ENCODE data around the gene NME3.

NME3 gene

DNA sequence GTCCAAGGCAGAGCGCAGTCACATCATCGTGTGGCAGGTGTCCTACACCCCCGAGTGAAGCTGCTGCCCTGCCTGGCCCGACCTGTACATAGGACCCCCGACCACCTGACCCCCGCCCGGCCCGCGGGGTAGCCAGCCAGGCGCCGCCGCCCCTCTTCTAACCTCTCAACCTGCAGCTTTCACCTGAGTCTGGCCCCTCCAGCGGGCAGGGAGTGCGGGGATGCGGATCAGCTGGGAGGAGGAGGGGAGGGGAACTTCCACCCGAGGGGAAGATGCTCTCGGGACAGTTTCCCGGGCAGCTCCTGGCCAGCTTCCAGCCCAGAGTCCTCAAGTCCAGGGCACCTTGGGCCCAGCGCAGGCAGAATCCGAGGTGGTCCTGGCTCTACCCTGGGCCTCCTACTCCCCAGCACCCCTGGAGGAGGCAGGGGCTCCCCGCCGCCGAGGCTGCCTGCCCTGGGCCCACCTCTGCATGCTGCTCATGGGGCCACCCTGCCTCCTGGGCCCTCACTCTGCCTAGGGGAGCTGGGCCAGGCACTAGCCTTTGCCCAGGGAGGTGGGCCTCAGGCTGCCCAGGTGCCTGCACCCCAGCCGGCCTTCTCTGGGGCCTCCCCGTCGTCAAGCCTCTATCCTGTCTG is 2.5 kb downstream of the NME3 start:
- no peak for DNase-seq (ENCODE audit: low read depth in 2 of 2)

DNA sequence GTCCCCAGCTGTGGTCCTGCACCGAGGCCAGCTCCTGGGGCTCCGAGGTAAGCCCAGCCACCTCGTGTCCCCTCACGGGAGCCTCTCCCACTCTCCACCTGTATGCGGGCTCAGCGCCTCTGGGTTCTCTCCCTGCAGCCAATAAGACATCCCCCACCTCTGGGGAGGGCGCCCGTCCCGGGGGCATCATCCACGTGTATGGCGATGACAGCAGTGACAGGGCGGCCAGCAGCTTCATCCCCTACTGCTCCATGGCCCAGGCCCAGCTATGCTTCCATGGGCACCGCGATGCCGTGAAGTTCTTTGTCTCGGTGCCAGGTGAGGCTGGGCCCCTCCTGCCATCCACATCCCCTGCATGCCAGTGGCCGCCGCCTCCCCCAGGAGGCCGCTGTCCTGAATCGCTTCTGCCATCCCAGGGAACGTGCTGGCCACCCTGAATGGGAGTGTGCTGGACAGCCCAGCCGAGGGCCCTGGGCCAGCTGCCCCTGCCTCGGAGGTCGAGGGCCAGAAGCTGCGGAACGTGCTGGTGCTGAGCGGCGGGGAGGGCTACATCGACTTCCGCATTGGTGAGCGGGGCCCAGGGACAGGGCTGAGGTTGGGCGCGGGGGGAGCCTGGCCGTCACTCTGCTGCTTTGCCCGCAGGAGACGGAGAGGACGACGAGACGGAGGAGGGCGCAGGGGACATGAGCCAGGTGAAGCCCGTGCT is 3.1 kb downstream of the NME3 start:
- DNase-seq (ENCODE audit: low read depth in 2 of 2), result no peak

DNA sequence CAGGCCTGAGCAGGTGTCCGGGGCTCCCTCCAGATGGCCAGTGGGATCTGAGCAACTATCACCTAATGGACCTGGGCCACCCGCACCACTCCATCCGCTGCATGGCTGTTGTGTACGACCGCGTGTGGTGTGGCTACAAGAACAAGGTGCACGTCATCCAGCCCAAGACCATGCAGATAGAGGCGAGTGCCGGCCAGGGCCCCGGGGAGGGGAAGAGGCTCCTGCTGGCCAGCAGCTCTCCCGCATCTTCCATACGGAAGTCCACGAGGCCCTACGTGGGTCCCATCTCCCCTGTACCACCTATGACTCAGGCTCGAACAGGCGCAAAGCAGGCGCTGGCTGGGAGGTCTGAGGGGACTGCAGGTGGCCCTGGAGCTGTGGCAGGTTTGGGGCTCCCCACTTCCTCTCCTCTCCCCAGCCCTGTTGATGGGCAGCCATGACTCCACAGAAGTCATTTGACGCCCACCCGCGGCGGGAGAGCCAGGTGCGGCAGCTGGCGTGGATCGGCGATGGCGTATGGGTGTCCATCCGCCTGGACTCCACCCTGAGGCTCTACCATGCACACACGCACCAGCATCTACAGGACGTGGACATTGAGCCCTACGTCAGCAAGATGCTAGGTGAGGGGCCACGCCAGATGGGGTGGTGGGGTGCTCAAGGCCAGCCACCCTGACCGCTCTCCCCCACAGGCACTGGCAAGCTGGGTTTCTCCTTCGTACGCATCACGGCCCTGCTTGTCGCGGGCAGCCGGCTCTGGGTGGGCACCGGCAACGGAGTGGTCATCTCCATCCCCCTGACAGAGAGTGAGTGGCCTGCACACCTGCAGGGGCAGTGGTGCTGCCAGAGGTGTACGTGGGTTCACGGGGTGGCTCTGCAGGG is 4.0 kb downstream of the NME3 start:
- DNase-seq (ENCODE audit: low read depth in 2 of 2), result no peak

DNA sequence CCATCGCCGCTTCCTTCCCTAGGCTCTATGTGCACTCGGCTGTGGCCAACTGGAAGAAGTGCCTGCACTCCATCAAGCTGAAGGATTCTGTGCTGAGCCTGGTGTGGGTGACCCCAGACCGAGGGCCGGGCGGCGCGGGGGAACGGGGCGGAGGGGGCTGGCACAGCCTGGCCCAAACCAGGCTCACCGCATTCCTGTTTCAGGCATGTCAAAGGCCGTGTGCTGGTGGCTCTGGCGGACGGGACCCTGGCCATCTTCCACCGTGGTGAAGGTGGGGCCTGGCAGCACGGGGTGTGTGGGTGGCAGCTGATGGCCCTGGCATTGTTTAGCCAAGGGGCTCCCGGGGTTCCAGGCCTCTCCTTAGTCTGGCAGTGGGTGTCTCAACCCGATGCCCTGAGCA is 4.6 kb downstream of the NME3 start:
- DNase-seq (ENCODE audit: low read depth in 2 of 2), result no peak

DNA sequence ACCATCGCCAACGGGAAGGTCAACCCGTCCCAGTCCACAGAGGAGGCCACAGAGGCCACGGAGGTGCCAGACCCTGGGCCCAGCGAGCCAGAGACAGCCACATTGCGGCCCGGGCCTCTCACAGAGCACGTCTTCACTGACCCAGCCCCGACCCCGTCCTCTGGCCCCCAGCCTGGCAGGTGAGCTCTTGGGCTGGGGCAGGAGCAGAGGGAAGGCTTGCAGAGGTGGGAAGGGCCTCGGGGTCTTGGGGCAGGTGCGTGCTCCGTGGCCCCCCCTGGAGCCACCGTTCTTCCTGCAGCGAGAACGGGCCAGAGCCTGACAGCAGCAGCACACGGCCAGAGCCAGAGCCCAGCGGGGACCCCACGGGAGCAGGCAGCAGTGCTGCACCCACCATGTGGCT is 5.1 kb downstream of the NME3 start:
- DNase-seq (ENCODE audit: low read depth in 2 of 2), result no peak

DNA sequence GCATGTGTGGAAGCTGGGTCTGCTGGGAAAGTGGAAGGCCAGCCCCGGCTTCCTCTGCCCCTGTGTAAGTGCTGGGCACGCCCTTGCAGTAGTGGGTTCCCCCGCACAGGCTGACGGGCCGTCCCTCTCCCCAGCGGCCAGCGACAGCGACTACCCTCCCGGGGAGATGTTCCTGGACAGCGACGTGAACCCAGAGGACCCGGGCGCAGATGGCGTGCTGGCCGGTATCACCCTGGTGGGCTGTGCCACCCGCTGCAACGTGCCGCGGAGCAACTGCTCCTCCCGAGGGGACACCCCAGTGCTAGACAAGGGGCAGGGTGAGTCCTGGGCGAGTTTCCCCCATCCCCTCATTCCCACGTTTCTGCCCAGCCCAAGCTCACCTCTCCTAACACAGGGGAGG is 5.5 kb downstream of the NME3 start:
- no peak for DNase-seq (ENCODE audit: low read depth in 2 of 2)

DNA sequence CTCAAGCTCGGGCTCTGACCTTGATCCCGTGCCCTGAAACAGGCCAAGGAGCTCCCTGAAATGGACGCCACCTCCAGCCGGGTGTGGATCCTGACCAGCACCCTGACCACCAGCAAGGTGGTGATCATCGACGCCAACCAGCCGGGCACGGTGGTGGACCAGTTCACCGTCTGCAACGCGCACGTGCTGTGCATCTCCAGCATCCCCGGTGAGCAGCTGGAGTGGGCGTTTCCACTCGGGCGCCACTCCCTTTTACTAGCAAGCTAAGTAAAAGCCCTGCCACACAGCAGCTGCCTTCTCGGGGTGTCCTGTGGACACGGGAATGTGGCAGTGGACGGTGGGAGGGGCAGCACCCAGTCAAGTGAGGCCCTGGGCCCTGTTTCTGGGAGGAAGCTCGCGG is 6.4 kb downstream of the NME3 start:
- DNase-seq (ENCODE audit: low read depth in 2 of 2), result no peak

DNA sequence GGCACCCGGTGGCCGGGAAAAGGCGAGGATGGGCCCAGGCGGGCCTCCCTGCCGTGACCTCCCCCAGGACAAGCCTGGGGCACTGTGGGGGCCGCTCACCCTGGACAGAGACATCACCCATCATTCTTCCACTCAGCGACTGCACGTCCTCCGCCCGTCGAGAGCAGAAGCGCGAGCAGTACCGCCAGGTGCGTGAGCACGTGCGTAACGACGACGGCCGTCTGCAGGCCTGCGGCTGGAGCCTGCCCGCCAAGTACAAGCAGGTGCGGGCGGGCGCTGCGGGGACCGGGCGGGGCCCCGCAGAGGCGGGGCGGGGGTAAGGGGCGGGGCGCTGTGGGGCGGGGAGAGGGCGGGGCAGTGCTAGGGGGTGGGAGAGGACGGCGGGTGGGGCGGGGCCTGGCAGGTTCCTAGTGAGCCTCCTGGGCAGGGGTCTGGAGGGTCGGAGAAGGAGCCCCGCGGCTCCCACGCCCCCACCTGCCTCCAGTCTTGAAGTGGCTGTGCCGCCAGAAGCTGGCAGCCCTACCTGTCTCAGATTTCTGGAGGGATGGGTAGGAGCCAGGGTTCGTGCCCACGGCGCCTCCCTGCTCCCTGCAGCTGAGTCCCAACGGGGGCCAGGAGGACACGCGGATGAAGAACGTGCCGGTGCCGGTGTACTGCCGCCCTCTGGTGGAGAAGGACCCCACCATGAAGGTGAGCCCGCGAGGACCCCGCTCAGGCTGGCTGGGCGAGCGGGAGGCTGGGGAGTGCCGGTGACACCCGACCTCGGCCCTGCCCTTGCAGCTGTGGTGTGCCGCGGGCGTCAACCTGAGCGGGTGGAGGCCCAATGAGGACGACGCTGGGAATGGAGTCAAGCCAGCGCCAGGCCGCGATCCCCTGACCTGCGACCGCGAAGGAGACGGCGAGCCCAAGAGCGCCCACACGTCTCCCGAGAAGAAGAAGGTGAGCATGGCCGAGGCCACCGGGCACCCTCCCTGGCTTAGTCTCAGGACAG is 7.5 kb downstream of the NME3 start:
- DNase-seq (ENCODE audit: low read depth in 2 of 2), result no peak

DNA sequence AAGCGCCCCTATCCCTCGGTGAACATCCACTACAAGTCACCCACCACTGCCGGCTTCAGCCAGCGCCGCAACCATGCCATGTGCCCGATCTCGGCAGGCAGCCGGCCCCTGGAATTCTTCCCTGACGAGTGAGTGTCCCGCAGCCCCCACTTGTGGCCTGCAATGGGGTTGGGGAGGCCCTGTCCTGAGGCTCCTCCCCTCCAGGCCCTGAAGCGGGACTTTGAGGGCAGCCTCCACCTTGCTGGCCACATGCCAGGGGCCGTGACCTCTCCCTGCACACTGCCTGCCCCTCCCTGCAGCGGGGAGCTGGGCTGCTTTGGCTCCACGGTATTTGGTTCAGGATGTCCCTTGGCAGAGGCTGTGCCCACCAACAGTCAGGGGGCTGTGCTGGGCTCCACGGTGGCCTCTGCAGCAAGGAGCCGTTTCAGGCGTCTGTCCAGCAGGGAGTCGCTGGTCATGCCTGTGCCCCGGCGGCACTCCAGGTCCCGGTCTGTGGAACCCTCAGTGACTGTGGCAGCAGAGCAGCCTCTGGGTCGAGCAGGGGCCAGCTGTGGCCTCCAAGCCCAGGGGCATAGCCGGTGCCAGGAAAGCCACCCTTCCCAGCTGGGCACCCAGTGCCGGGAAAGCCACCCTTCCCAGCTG is 8.3 kb downstream of the NME3 start:
- DNase-seq (ENCODE audit: low read depth in 2 of 2), result no peak

DNA sequence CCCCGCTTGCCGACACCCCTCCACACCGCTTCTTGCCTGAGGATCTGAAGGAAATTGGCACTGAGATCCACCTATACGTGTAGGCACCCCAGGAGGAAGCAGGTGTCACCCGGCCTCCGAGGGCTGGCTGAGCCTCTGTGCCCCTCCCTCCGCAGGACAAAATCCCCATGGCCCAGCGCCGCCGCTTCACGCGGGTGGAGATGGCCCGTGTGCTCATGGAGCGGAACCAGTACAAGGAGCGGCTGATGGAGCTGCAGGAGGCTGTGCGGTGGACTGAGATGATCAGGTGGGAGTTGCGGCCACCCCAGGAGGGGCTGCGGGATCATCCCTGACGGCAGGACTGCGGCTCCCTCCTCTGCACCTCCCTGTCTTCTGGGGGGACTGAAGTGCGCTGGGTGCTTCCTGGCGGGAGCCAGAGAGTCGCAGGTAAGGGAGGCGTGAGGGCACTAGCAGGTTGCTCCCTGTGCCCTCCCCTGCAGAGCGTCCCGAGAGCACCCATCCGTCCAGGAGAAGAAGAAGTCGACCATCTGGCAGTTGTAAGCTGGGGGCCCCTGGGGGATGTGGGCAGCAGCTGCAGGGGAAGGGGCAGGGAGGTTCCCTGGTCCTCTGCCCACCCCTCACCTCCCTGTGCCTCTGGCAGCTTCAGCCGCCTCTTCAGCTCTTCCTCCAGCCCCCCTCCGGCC is 9.0 kb downstream of the NME3 start:
- DNase-seq (ENCODE audit: low read depth in 2 of 2), result no peak

DNA sequence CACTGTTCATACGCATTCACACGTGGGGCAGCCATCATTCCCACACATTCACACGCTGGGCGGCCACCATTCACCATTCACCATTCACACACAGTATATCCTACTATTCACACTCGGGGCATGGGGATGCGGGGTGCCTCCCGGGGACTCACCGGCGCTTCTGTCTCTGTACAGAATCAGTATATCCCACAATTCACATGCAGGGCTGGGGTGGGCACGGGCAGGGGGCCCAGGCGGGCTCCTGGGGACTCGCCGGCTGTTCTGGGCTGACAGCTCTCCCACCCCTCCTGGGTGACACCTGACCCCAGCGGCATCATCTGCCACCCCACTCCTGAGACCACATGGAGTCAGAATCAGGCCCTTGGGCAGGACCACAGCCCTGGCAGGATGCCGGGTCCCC is 9.6 kb downstream of the NME3 start:
- DNase-seq (ENCODE audit: low read depth in 2 of 2), result no peak

DNA sequence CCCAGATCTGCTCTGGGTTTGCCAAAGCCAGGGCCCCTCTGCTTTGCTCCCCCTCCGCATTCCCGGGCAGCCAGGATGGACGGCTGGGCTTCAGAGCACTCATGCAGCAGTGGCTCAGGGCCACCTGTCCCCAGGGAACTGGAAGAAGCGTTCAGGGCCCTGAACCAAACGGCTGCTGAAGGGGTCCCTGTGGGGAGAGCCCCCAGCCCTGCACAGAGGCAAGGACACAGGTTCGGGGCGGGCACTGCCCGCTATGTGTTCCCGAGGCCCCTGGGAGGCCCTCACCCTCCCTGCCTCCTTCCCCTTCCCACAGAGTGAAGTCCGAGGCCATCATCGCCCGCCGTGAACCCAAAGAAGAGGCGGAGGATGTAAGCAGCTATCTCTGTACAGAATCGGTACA is 10.4 kb downstream of the NME3 start:
- DNase-seq (ENCODE audit: low read depth in 2 of 2), result no peak

DNA sequence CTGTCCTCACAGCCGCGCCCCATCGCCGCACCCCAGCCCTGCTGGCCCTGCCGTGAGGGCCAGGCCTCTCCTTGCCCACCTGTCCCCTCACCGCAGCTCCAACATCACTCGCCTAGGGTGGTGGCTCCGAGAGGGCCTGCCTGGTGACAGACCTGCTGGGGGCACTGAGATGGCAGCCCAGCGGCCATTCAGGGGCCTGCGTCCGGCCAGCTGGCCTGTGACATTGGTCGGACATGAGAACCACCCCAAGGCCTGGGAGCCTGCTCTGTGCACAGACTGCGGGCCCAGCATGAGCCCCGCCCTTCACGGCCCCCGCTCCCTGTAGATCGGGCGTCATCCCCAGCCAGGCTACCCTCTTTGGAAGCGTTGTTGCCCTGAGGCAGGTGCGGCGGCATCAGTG is 11.8 kb downstream of the NME3 start:
- no peak for DNase-seq (ENCODE audit: low read depth in 2 of 2)

DNA sequence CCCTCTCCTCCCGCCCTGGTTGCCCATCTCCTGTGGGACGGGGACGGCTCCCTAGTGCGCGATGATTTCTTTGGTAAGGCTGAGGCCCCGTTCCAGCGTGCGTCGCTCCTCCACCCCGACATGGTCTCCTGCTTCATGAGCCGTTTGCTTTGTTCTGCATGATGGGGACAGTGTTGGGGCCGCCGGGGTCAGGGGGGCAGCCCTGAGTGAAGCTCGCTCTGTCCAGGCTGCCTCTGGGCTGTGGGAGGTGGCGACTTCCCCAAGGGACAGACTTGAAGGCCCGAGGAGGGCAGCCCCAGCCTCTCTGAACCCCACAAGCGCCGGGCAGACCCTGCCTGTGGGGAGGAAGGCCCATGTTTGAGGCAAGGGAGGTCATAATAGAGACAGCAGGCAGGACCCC is 12.4 kb downstream of the NME3 start:
- no peak for DNase-seq (ENCODE audit: low read depth in 2 of 2)

DNA sequence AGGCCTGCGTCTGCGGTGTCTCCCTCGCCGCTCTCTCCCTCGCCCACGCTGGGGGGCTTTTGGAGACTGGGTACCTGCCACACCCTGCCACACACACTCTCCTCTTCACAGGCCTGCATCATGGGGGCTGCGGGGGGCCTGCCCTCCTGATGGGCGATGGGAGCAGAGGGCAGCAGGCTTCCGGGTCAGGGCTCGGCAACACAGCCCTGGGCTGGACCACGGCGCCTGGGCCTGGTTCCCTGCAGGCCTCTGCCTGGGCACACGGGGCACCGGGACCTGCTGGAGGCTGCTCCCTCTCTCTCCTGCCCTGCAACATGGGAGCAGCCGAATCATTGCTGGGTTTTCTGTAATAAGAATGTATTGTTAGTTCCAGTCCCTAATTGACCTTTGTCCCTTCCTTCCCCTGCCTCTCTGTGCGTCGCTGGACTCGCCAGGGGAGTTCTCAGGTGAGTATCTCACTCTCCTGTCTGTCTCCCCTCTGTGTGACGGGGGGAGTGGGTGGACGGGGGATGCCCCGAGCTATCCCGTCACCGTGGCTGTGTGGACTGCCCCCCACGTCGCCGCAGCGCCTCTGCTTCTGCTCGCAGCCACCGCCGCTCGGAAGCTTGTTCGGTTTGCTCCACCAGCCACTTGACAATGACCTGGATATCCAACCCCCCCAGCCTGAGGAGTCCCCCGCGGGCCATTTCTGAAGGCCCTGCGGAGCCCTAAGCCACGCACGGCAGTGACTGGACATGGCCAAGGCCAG is 13.5 kb downstream of the NME3 start:
- no peak for DNase-seq (ENCODE audit: low read depth in 2 of 2)

DNA sequence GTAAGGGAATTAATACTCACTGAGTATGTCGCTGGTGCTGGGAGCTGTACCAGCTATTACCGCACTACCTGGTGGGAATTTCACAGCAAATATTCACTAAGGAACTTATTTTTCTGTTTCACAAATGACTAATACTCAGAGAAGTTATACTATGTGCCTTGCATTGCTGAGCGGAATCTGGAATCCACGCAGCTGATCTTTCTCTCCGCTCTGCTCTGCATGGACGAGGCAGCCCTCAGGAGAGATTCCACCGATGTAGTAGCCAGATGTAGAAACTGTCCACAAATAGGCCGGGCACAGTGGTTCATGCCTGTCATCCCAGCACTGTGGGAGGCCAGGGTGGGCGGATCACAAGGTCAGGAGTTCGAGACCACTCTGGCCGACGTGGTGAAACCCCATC is 17.1 kb downstream of the NME3 start:
- no peak for DNase-seq (ENCODE audit: low read depth in 2 of 2)

DNA sequence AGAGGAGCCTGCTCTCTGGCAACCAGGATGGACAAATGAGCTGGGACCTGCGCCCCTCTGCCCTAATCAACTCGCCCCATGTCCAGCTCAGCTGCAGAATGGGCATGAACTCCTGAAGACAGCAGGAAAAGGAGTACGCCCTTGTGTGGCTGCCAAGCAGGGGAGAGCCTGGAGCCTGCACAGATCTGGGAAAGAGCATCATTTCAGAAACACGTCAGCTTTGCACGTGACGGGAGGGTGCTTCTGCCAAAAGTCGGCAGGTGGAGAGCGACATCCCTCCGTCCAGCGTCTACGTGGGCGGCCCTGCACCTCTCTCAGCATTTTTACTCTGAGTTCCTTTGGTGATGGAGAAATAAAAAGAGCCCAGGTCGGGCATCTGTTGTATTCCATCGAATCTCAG is 18.5 kb downstream of the NME3 start:
- no peak for DNase-seq (ENCODE audit: low read depth in 2 of 2)

DNA sequence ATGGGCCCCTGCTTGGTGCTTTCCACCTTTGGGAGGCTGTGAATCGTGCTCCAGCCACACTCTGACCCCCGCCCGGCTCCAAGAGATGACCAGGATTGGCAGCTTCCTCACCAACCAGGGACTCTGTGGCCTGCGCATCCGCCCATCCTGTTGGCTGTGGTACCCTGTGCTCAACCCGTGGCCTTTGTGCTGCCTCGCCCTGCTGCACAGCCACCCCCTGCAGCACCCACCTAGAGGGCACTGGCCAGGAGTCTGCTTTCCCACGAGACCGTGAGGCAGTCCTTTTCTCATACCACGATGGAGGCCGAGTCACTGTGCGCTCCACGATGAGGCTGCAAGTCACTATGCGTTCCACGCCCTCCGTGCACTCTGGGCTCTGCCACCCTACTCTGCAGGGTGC is 19.4 kb downstream of the NME3 start:
- no peak for DNase-seq (ENCODE audit: low read depth in 2 of 2)

DNA sequence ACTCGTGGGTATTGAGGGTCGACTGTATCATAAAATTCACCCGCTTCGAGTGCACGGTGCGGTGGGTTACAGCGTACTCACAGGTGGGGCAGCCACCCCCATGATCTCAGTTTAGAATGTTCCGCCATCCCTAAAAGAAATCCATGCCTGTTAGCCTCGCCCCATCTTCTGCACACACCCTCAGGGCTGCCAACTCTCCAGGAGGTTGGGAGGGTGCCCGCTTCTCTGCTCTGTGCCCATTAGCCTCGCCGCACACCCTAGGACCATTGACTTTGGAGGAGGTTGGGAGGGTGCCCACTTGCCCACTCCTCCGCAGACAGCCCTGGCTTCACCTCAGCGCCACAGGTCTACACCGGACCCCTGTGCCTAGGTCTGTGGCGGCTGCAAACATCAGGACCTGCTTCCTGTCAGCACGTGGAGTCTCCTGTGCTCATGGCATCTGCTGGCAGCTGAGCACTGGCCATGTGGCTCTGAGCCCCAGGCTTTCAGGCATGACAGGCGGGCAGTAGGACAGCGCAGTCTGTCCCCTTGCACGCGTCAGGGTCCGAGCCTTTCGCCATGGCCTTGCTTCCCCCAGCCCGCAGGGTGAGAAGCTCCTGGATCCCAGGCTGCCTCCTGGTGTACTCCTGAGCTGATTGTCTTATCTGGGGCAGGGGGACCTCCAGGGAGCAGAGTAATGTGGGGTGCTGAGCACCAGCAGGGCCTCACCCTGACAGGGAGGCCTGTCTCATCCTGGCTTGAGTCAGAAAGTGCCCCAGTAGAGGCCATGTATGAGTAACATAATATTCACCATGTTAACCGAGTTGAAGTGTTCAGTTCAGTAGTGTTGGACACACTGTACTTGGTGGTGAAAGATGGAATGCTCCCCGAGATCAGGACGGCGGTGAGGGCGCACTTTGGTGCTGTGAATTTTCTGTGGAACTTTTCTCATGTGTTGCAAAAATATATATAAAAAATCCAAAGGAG is 21.9 kb downstream of the NME3 start:
- no peak for DNase-seq (ENCODE audit: low read depth in 2 of 2)
